HepG2 (cell line): ENCODE measurements around the gene SRP72. TPM values are rescaled to one million over a fixed set of nuclear protein-coding genes. Genes with fewer than 3 reads are reported as not detected.
A peak's percentile ranks its signal among the peaks of the same experiment; 100 is the strongest.

Source experiments
- AFF4 ChIP-seq: sonication (generic); formaldehyde crosslinking; IDR thresholded peaks from 2 replicates; pipeline ENCODE4 v1.4.0; 2020; ENCODE audit warnings: missing genetic modification reagents
- FLYWCH1 ChIP-seq: sonication (generic); formaldehyde crosslinking; IDR thresholded peaks from 2 replicates; pipeline ENCODE4 v1.8.1; 2023; ENCODE audit warnings: mild to moderate bottlenecking, missing genetic modification reagents
- FOXO1 ChIP-seq: sonication (generic); formaldehyde crosslinking; IDR thresholded peaks from 2 replicates; pipeline ENCODE4 v1.4.0; 2020; ENCODE audit warnings: missing genetic modification reagents
- GABPA ChIP-seq, 2 experiments: IDR thresholded peaks; 2 replicates each; pipeline ENCODE4 v1.6.1; 2011 to 2016; ENCODE audit warnings: low read depth in 2 of 2, low read length in 1 of 2, missing biosample characterization in 1 of 2, missing genetic modification characterization in 1 of 2
- MZF1 ChIP-seq: sonication (generic); formaldehyde crosslinking; IDR thresholded peaks from 2 replicates; pipeline ENCODE4 v1.8.1; 2023; ENCODE audit warnings: mild to moderate bottlenecking, missing genetic modification reagents, borderline replicate concordance
- NBN ChIP-seq: fragments of 450-650 bp; conservative IDR thresholded peaks from 2 replicates; pipeline ENCODE4 v1.6.1; 2017
- NR0B2 ChIP-seq: sonication (generic); formaldehyde crosslinking; IDR thresholded peaks from 2 replicates; pipeline ENCODE4 v1.4.0; 2020; ENCODE audit warnings: mild to moderate bottlenecking, missing genetic modification reagents
- RXRA ChIP-seq: sonication (generic); formaldehyde crosslinking; IDR thresholded peaks from 2 replicates; pipeline ENCODE4 v1.5.1; 2020; ENCODE audit warnings: missing genetic modification reagents
- SIX4 ChIP-seq: sonication (generic); formaldehyde crosslinking; IDR thresholded peaks from 2 replicates; pipeline ENCODE4 v1.4.0; 2020; ENCODE audit warnings: missing genetic modification reagents
- SP5 ChIP-seq: IDR thresholded peaks from 2 replicates; pipeline ENCODE4 v1.6.1; 2016; ENCODE audit warnings: low read depth, borderline replicate concordance
- TRAFD1 ChIP-seq: sonication (generic); formaldehyde crosslinking; IDR thresholded peaks from 2 replicates; pipeline ENCODE4 v1.5.1; 2020; ENCODE audit warnings: missing genetic modification reagents, mild to moderate bottlenecking, borderline replicate concordance
- XBP1 ChIP-seq: sonication (generic); formaldehyde crosslinking; IDR thresholded peaks from 2 replicates; pipeline ENCODE4 v1.5.0; 2020; ENCODE audit warnings: missing genetic modification reagents
- ZBTB1 ChIP-seq: sonication (generic); formaldehyde crosslinking; IDR thresholded peaks from 2 replicates; pipeline ENCODE4 v1.4.0; 2020; ENCODE audit warnings: missing genetic modification reagents, borderline replicate concordance
- ZNF264 ChIP-seq: sonication (generic); formaldehyde crosslinking; IDR thresholded peaks from 2 replicates; pipeline ENCODE4 v1.4.0; 2020; ENCODE audit warnings: missing genetic modification reagents
- ZNF432 ChIP-seq: sonication (generic); formaldehyde crosslinking; IDR thresholded peaks from 2 replicates; pipeline ENCODE4 v1.5.0; 2020; ENCODE audit warnings: missing genetic modification reagents, mild to moderate bottlenecking, borderline replicate concordance
- ZNF512 ChIP-seq: sonication (generic); formaldehyde crosslinking; IDR thresholded peaks from 2 replicates; pipeline ENCODE4 v1.4.0; 2020; ENCODE audit warnings: mild to moderate bottlenecking, missing genetic modification reagents
- ZNF616 ChIP-seq: sonication (generic); formaldehyde crosslinking; IDR thresholded peaks from 2 replicates; pipeline ENCODE4 v1.5.0; 2020; ENCODE audit warnings: low read depth, mild to moderate bottlenecking, missing genetic modification reagents
- ZNF768 ChIP-seq: sonication (generic); formaldehyde crosslinking; IDR thresholded peaks from 2 replicates; pipeline ENCODE4 v1.4.0; 2020; ENCODE audit warnings: missing genetic modification reagents
- ZNF790 ChIP-seq: sonication (generic); formaldehyde crosslinking; IDR thresholded peaks from 2 replicates; pipeline ENCODE4 v1.8.0; 2022; ENCODE audit warnings: missing genetic modification reagents, mild to moderate bottlenecking, borderline replicate concordance
- polyA plus RNA-seq, 8 experiments: library from polyadenylated mRNA; depleted of rRNA in 3 of 8; stranded (reverse) in 7 of 8; unstranded in 1 of 8; fragments of >200 nt; fragmentation: Illumina TruSeq in 4 of 8; extraction: Trizol in 4 of 8; gene quantifications; 2 replicates each; pipeline versions ENCODE4 v1.2.1 to v1.2.3, GENCODE V29; 2011 to 2016; ENCODE audit warnings: low read depth in 4 of 8, missing spikeins in 1 of 8, mixed read lengths in 1 of 8; ENCODE audit not compliant: insufficient read depth in 1 of 8
- total RNA-seq, 5 experiments: library from RNA; depleted of rRNA; stranded (reverse); fragments of >200 nt; fragmentation: Illumina TruSeq; extraction: Trizol; gene quantifications; 2 replicates each; pipeline ENCODE4 v1.2.3, GENCODE V29; 2016; ENCODE audit warnings: low read depth in 1 of 5

The SRP72 gene
- total and polyA plus RNA-seq, 2 of the 13 experiments (the other 11 are each of a cell fraction or from before 2014, with no cell fraction given): 64.9 to 75.6 TPM

GRCh38 chr4:56467284-56468096 lies at the start of gene SRP72 (continued):
- TF ChIP-seq MZF1 (no peak), SIX4 (CRISPR knock-in tag) (0 out of 2 replicates have a peak, but pooled peaks have one; percentile 23), TRAFD1 (CRISPR knock-in tag) (no peak), ZNF790 (no peak), ZNF264 (no peak), NR0B2 (CRISPR knock-in tag) (no peak; the same call in 1 of the 2 replicates), ZNF616 (no peak), FOXO1 (no peak), XBP1 (CRISPR knock-in tag) (no peak), FLYWCH1 (CRISPR knock-in tag) (no peak), NBN (no peak), GABPA (IDR thresholded peaks at IDR 0.05; ENCODE audit: low read depth, low read length) (peak; percentile 88), GABPA (CRISPR knock-in tag; IDR thresholded peaks at IDR 0.05; ENCODE audit: low read depth) (peak; percentile 97), RXRA (CRISPR knock-in tag) (peak; percentile 60), ZNF432 (CRISPR knock-in tag) (no peak), AFF4 (CRISPR knock-in tag) (no peak), SP5 (CRISPR knock-in tag) (peak; percentile 80), ZBTB1 (no peak), ZNF768 (CRISPR knock-in tag) (peak; percentile 30; the same call in 1 of the 2 replicates), ZNF512 (CRISPR knock-in tag) (peak; percentile 60; the same call in 1 of the 2 replicates)
